Hematopoietic multipotent progenitor cell treated with erythropoietin and hydrocortisone succinate and interleukin-3 and kit ligand, for 4 days (in vitro differentiated cells): ENCODE data around the gene RAB4A.

Experiments used
- DNase-seq: peaks from one replicate; pipeline ENCODE4 v3.0.0-alpha.2; 2015

The RAB4A gene

GRCh38 chr1:229247871-229248270, 23.0 kb upstream of the RAB4A start:
- no peak for DNase-seq

- DNase-seq, result no peak
Measured at GRCh38 chr1:229248821-229249817, 21.8 kb upstream of the RAB4A start.

- peak; percentile 75 for DNase-seq
Measured at GRCh38 chr1:229249854-229250644, 20.9 kb upstream of the RAB4A start.

GRCh38 chr1:229251185-229251584, 19.7 kb upstream of the RAB4A start:
- no peak for DNase-seq

GRCh38 chr1:229252228-229252984, 18.5 kb upstream of the RAB4A start:
- no peak for DNase-seq

GRCh38 chr1:229253151-229253974, 17.5 kb upstream of the RAB4A start:
- peak; percentile 66 for DNase-seq

- DNase-seq, result peak; percentile 56
Measured at GRCh38 chr1:229254910-229255541, 15.9 kb upstream of the RAB4A start.

GRCh38 chr1:229258031-229258756, 12.7 kb upstream of the RAB4A start:
- DNase-seq, result peak; percentile 85

GRCh38 chr1:229258757-229259060, 12.2 kb upstream of the RAB4A start:
- no peak for DNase-seq

GRCh38 chr1:229260297-229260696, 10.6 kb upstream of the RAB4A start:
- DNase-seq, result no peak

GRCh38 chr1:229262239-229262638, 8.7 kb upstream of the RAB4A start:
- no peak for DNase-seq

- no peak for DNase-seq
Measured at GRCh38 chr1:229263254-229263653, 7.7 kb upstream of the RAB4A start.

GRCh38 chr1:229264068-229264467, 6.8 kb upstream of the RAB4A start:
- no peak for DNase-seq

GRCh38 chr1:229264487-229264886, 6.4 kb upstream of the RAB4A start:
- no peak for DNase-seq

- DNase-seq, result peak; percentile 64
Measured at GRCh38 chr1:229266274-229266673, 4.6 kb upstream of the RAB4A start.

GRCh38 chr1:229266832-229267500, 3.9 kb upstream of the RAB4A start:
- no peak for DNase-seq

- no peak for DNase-seq
Measured at GRCh38 chr1:229268505-229268904, 2.4 kb upstream of the RAB4A start.

GRCh38 chr1:229271448-229272159, 693 bp downstream of the RAB4A start:
- DNase-seq, result peak; percentile 74
